Measurements from ENCODE around the gene WT1.

The WT1 gene

GRCh38 chr11:32429477-32429876, 5.9 kb downstream of the WT1 start:
- Histone ChIP-seq H3K27me3 (ENCODE audit: insufficient read depth, low read depth, severe bottlenecking) (peaks cover 97% of the 10 kb centered on the region), H3K9me3 (ENCODE audit: severe bottlenecking) (peaks cover 23% of the 10 kb centered on the region), H3K4me3 (ENCODE audit: low read depth, low read length) (no peak overlapping the region), H3K36me3 (no peaks in the 10 kb centered on the region), H3K27ac (no peak overlapping the region)
- TF ChIP-seq CTCF (IDR thresholded peaks at IDR 0.05; ENCODE audit: low read depth, low read length): no peak
- DNase-seq: no peak

GRCh38 chr11:32428665-32429303, 6.6 kb downstream of the WT1 start:
- no peak for DNase-seq
- Histone ChIP-seq H3K27me3 (ENCODE audit: insufficient read depth, low read depth, severe bottlenecking) (peaks cover 97% of the 10 kb centered on the region), H3K9me3 (ENCODE audit: severe bottlenecking) (peaks cover 16% of the 10 kb centered on the region), H3K4me3 (ENCODE audit: low read depth, low read length) (no peak overlapping the region), H3K27ac (no peak overlapping the region), H3K36me3 (no peaks in the 10 kb centered on the region)
- no peak for TF ChIP-seq CTCF (IDR thresholded peaks at IDR 0.05; ENCODE audit: low read depth, low read length)

GRCh38 chr11:32427935-32428664, 7.2 kb downstream of the WT1 start:
- peaks cover 16% of the 10 kb centered on the region for H3K9me3 ChIP-seq (ENCODE audit: severe bottlenecking)
- no peak for DNase-seq
- no peaks in the 10 kb centered on the region for H3K36me3 ChIP-seq
- no peak overlapping the region for H3K4me3 ChIP-seq (ENCODE audit: low read depth, low read length)
- peaks cover 97% of the 10 kb centered on the region for H3K27me3 ChIP-seq (ENCODE audit: insufficient read depth, low read depth, severe bottlenecking)
- H3K27ac ChIP-seq: no peak overlapping the region
- TF ChIP-seq CTCF (IDR thresholded peaks at IDR 0.05; ENCODE audit: low read depth, low read length): no peak

- no peak for TF ChIP-seq CTCF (IDR thresholded peaks at IDR 0.05; ENCODE audit: low read depth, low read length)
- Histone ChIP-seq H3K27me3 (ENCODE audit: insufficient read depth, low read depth, severe bottlenecking) (peaks cover 97% of the 10 kb centered on the region), H3K27ac (no peak overlapping the region), H3K9me3 (ENCODE audit: severe bottlenecking) (peaks cover 16% of the 10 kb centered on the region), H3K4me3 (ENCODE audit: low read depth, low read length) (no peak overlapping the region), H3K36me3 (no peaks in the 10 kb centered on the region)
- no peak for DNase-seq
These were observed 7.8 kb downstream of the WT1 start for GRCh38 chr11:32427616-32427934.

- peaks cover 16% of the 10 kb centered on the region for H3K9me3 ChIP-seq (ENCODE audit: severe bottlenecking)
- no peak overlapping the region for H3K27ac ChIP-seq
- peak overlapping the region; percentile 13 for H3K4me3 ChIP-seq (ENCODE audit: low read depth, low read length)
- DNase-seq: no peak
- peaks cover 95% of the 10 kb centered on the region for H3K27me3 ChIP-seq (ENCODE audit: insufficient read depth, low read depth, severe bottlenecking)
- H3K36me3 ChIP-seq: no peaks in the 10 kb centered on the region
- TF ChIP-seq CTCF (IDR thresholded peaks at IDR 0.05; ENCODE audit: low read depth, low read length): no peak
These were observed 8.3 kb downstream of the WT1 start for GRCh38 chr11:32426819-32427615.

Data from WERI-Rb-1 (cell line).